Coronary artery (tissue), 2 donors: ENCODE data around the gene ITSN1.

Experiments used
- DNase-seq: peaks from one replicate; pipeline ENCODE4 v3.0.0-alpha.2; 2017; ENCODE audit warnings: low spot score
- H3K27ac ChIP-seq, 2 donors: fragments of 200-600 bp; sonication (generic); one replicate each; pipeline ENCODE4 v1.5.1; 2016 to 2019
- H3K4me3 ChIP-seq: fragments of 200-600 bp; sonication (generic); 2 replicates; pipeline ENCODE4 v1.5.1; 2016; ENCODE audit warnings: mild to moderate bottlenecking, moderate library complexity
- CTCF ChIP-seq: fragments of 200-600 bp; sonication (generic); IDR thresholded peaks from one replicate; pipeline ENCODE4 v1.5.1; 2019; ENCODE audit warnings: antibody characterized with exemption

ITSN1 gene

DNA sequence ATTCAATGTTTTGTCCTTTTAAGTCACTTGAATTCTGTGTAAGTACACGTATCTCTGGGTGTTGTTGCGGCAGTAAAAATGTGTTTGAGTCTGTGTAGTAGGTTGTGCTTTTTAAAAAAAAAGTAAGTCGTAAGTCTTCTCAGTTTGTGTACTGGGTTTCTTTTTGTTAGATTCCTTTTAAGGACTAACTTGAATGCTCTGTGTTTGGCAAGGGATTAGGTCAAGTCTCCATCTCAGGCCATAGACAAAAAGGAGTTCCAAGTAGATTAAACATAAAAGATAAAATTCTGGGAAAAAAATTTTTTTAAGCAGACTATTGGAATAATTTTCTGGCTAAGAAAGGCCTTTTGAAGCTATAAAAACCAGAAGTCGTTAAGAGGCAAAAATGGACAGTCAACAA, 160.2 kb downstream of the ITSN1 start:
- Histone ChIP-seq H3K4me3 (peak overlapping the region; percentile 17), H3K27ac (peak overlapping the region; percentile 60 to 84)
- no peak for DNase-seq
- TF ChIP-seq CTCF, result no peak

GRCh38 chr21:33808715-33809367, 166.5 kb downstream of the ITSN1 start:
- no peak for DNase-seq
- Histone ChIP-seq H3K4me3 (no peak overlapping the region), H3K27ac (peak overlapping the region in 1 of 2 donors; percentile 14)
- TF ChIP-seq CTCF, result no peak

- Histone ChIP-seq H3K27ac (peak overlapping the region; percentile 25 to 86), H3K4me3 (peak overlapping the region; percentile 47)
- no peak for DNase-seq
- no peak for TF ChIP-seq CTCF
Measured at GRCh38 chr21:33810766-33811165, 168.5 kb downstream of the ITSN1 start.

GRCh38 chr21:33811167-33812010, 169.1 kb downstream of the ITSN1 start:
- peak overlapping the region; percentile 47 for H3K4me3 ChIP-seq
- peak overlapping the region; percentile 25 to 86 for H3K27ac ChIP-seq
- no peak for DNase-seq
- TF ChIP-seq CTCF, result no peak

- Histone ChIP-seq H3K27ac (peak overlapping the region in 1 of 2 donors; percentile 39), H3K4me3 (no peak overlapping the region)
- DNase-seq, result no peak
- TF ChIP-seq CTCF, result no peak
Measured at GRCh38 chr21:33813832-33814365, 171.6 kb downstream of the ITSN1 start.

- TF ChIP-seq CTCF, result no peak
- Histone ChIP-seq H3K27ac (peak overlapping the region in 1 of 2 donors; percentile 15), H3K4me3 (no peak overlapping the region)
- no peak for DNase-seq
Measured at GRCh38 chr21:33815143-33815707, 172.9 kb downstream of the ITSN1 start.
